HCT116 (cell line): ENCODE results near the gene FBXW8. TPM values are rescaled to one million over a fixed set of nuclear protein-coding genes. Genes with fewer than 3 reads are reported as not detected.

Experiments
- ATAC-seq: fragments of 200-7000 bp; cut with Tn5 transposase; 2 replicates; pipeline ENCODE4 v1.9.1; 2020; ENCODE audit warnings: mild to moderate bottlenecking, moderate library complexity
- BruUV-seq: library from RNA; stranded (reverse); fragments of 400-500 nt; replicated peaks from 2 replicates; lab custom pipeline; 2021; lab: Mats Ljungman, UMichigan
- CTCF ChIA-PET: fragments of 300-600 bp; sonication (Branson Sonifier 250); formaldehyde crosslinking; loops from one replicate; lab custom pipeline; 2021; ENCODE audit warnings: antibody characterized with exemption; lab: Charles Lee
- POLR2A ChIA-PET: fragments of 300-600, 350-600 bp; sonication (Branson Sonifier 250); formaldehyde crosslinking; loops from one replicate; lab custom pipeline; 2021; ENCODE audit warnings: antibody characterized with exemption; lab: Charles Lee
- RAD21 ChIA-PET, 2 experiments: fragments of 300-600 bp; sonication (Branson Sonifier 250); formaldehyde crosslinking; loops; one replicate each; lab custom pipeline; 2023; ENCODE audit warnings: low total read pairs in 2 of 2; ENCODE audit not compliant: uncharacterized antibody in 2 of 2, unreplicated experiment in 2 of 2, low non-redundant PET in 1 of 2; lab: Charles Lee
- DNase-seq: peaks from one replicate; pipeline ENCODE4 v3.0.0-alpha.2; 2010; ENCODE audit warnings: low read depth, low spot score
- H2AFZ ChIP-seq: fragments of 200-600 bp; shearing (Covaris generic), sonication (generic); 2 replicates; pipeline ENCODE4 v1.6.1; 2017; ENCODE audit warnings: low read depth, mixed run types, mixed read lengths, antibody characterized with exemption, low read length; ENCODE audit not compliant: poor library complexity, severe bottlenecking
- H3K27ac ChIP-seq: 2 replicates; pipeline ENCODE4 v1.5.1; 2012; ENCODE audit warnings: low read depth, low read length
- H3K27me3 ChIP-seq: fragments of 200-600 bp; sonication (generic); 2 replicates; pipeline ENCODE4 v1.6.1; 2016; ENCODE audit warnings: mixed run types, low read length, mixed read lengths; ENCODE audit not compliant: insufficient read depth
- H3K36me3 ChIP-seq, 2 experiments: fragments of 200-500 bp in 1 of 2; fragments of 200-600 bp in 1 of 2; sonication (Bioruptor generic) in 1 of 2; sonication (generic) in 1 of 2; 2 replicates each; pipeline versions ENCODE4 v1.5.1 to v1.6.1; 2014 to 2016; ENCODE audit warnings: low read length in 2 of 2, inconsistent platforms in 1 of 2, mixed read lengths in 1 of 2, mixed run types in 1 of 2; ENCODE audit not compliant: insufficient read depth in 2 of 2, control insufficient read depth in 1 of 2
- H3K4me1 ChIP-seq, 2 experiments: fragments of 200-600 bp in 1 of 2; sonication (generic) in 1 of 2; 2 replicates each; pipeline versions ENCODE4 v1.5.1 to v1.6.1; 2012 to 2017; ENCODE audit warnings: low read length in 2 of 2, inconsistent platforms in 1 of 2, mild to moderate bottlenecking in 1 of 2, mixed read lengths in 1 of 2, mixed run types in 1 of 2, moderate library complexity in 1 of 2; ENCODE audit not compliant: insufficient read depth in 2 of 2, control insufficient read depth in 1 of 2
- H3K4me2 ChIP-seq: fragments of 200-600 bp; sonication (generic); 2 replicates; pipeline ENCODE4 v1.6.1; 2017; ENCODE audit warnings: mixed run types, low read length, mixed read lengths
- H3K4me3 ChIP-seq, 2 experiments: fragments of 200-600 bp in 1 of 2; sonication (generic) in 1 of 2; replicated peaks in 1 of 2; 2 replicates each; pipeline ENCODE4 v1.5.1; 2011 to 2016; ENCODE audit warnings: low read length in 2 of 2, control low read depth in 1 of 2, low read depth in 1 of 2, mild to moderate bottlenecking in 1 of 2, mixed read lengths in 1 of 2, mixed run types in 1 of 2
- H3K79me2 ChIP-seq: fragments of 200-600 bp; sonication (generic); 2 replicates; pipeline ENCODE4 v1.6.1; 2017; ENCODE audit warnings: mild to moderate bottlenecking, mixed run types, low read length, moderate library complexity, mixed read lengths; ENCODE audit not compliant: insufficient read depth
- H3K9ac ChIP-seq: fragments of 200-600 bp; sonication (generic); 2 replicates; pipeline ENCODE4 v1.6.1; 2016; ENCODE audit warnings: low read length, mixed read lengths
- H3K9me2 ChIP-seq: fragments of 200-600 bp; sonication (generic), shearing (Covaris generic); 2 replicates; pipeline ENCODE4 v1.6.1; 2017; ENCODE audit warnings: mixed run types, mild to moderate bottlenecking, moderate library complexity; ENCODE audit not compliant: insufficient read depth
- H3K9me3 ChIP-seq, 2 experiments: fragments of 200-500 bp in 1 of 2; fragments of 200-600 bp in 1 of 2; sonication (Bioruptor generic) in 1 of 2; sonication (generic) in 1 of 2; 2 replicates each; pipeline ENCODE4 v1.6.1; 2014 to 2017; ENCODE audit warnings: low read length in 2 of 2, mixed read lengths in 2 of 2, inconsistent platforms in 1 of 2, low read depth in 1 of 2, mild to moderate bottlenecking in 1 of 2, mixed run types in 1 of 2, moderate library complexity in 1 of 2; ENCODE audit not compliant: control insufficient read depth in 1 of 2, insufficient read depth in 1 of 2
- H4K20me1 ChIP-seq: fragments of 200-600 bp; sonication (generic), shearing (Covaris generic); 2 replicates; pipeline ENCODE4 v1.6.1; 2017; ENCODE audit warnings: mixed run types, mild to moderate bottlenecking, moderate library complexity; ENCODE audit not compliant: insufficient read depth
- ATF3 ChIP-seq: IDR thresholded peaks from 2 replicates; pipeline ENCODE4 v1.6.1; 2012
- CBX3 ChIP-seq: IDR thresholded peaks from 2 replicates; pipeline ENCODE4 v1.6.1; 2012; ENCODE audit warnings: low read depth
- EGR1 ChIP-seq: IDR thresholded peaks from 2 replicates; pipeline ENCODE4 v1.6.1; 2012; ENCODE audit warnings: low read depth
- ELF1 ChIP-seq: IDR thresholded peaks from 2 replicates; pipeline ENCODE4 v1.6.1; 2012; ENCODE audit warnings: low read depth, borderline replicate concordance
- EZH2 ChIP-seq: fragments of 200-600 bp; sonication (generic); IDR thresholded peaks from 2 replicates; pipeline ENCODE4 v1.6.1; 2017; ENCODE audit warnings: antibody characterized with exemption, mixed run types
- EZH2phosphoT487 ChIP-seq: fragments of 200-600 bp; IDR thresholded peaks from 2 replicates; pipeline ENCODE4 v1.6.1; 2018; ENCODE audit warnings: antibody characterized with exemption, borderline replicate concordance
- FOSL1 ChIP-seq: IDR thresholded peaks from 2 replicates; pipeline ENCODE4 v1.6.1; 2012; ENCODE audit warnings: low read depth
- JUND ChIP-seq: IDR thresholded peaks from 2 replicates; pipeline ENCODE4 v1.6.1; 2012
- POLR2AphosphoS5 ChIP-seq: IDR thresholded peaks from 2 replicates; pipeline ENCODE4 v1.6.1; 2011; ENCODE audit warnings: mild to moderate bottlenecking, low read depth, low read length, moderate library complexity
- RAD21 ChIP-seq: IDR thresholded peaks from 2 replicates; pipeline ENCODE4 v1.6.1; 2012; ENCODE audit warnings: low read depth, mild to moderate bottlenecking
- SIN3A ChIP-seq: IDR thresholded peaks from 2 replicates; pipeline ENCODE4 v1.6.1; 2012; ENCODE audit warnings: low read depth
- SP1 ChIP-seq: IDR thresholded peaks from 2 replicates; pipeline ENCODE4 v1.6.1; 2012; ENCODE audit warnings: low read depth
- SRF ChIP-seq: IDR thresholded peaks from 2 replicates; pipeline ENCODE4 v1.6.1; 2012; ENCODE audit warnings: low read depth
- TCF7L2 ChIP-seq: IDR thresholded peaks from 2 replicates; pipeline ENCODE4 v1.7.0; 2011; ENCODE audit warnings: borderline replicate concordance, inconsistent platforms; ENCODE audit not compliant: insufficient read depth, insufficient read length; ENCODE audit errors: extremely low read depth
- ZFX ChIP-seq: fragments of 450-650 bp; IDR thresholded peaks from 2 replicates; pipeline ENCODE4 v1.6.1; 2017
- ZNF274 ChIP-seq: fragments of 200-500 bp; sonication (Bioruptor generic); IDR thresholded peaks from 2 replicates; pipeline ENCODE4 v1.6.1; 2014; ENCODE audit warnings: mild to moderate bottlenecking, low read depth, low read length, inconsistent platforms
- intact Hi-C: fragments of 100-400 bp; cut with micrococcal nuclease; formaldehyde crosslinking; loops from 2 replicates; pipeline ENCODE4 v1.10.0; 2022
- total RNA-seq: library from RNA; stranded (reverse); gene quantifications from one replicate; pipeline ENCODE4 v1.2.1, GENCODE V29; 2021; ENCODE audit not compliant: unreplicated experiment
- TF ChIP-seq, protein P1 (sequence below): IDR thresholded peaks from 2 replicates; pipeline ENCODE4 v1.6.1; 2012
- TF ChIP-seq, protein P2 (sequence below): IDR thresholded peaks from 2 replicates; pipeline ENCODE4 v1.6.1; 2011; ENCODE audit warnings: mild to moderate bottlenecking, low read length, moderate library complexity; ENCODE audit not compliant: insufficient replicate concordance; ENCODE audit errors: extremely low read depth
- TF ChIP-seq, protein P3 (sequence below), 3 experiments: fragments of 200-600 bp in 1 of 3; sonication (generic) in 1 of 3; IDR thresholded peaks in 2 of 3; conservative IDR thresholded peaks in 1 of 3; 2 replicates each; pipeline ENCODE4 v1.5.1; 2012 to 2017; ENCODE audit warnings: low read depth in 2 of 3, low read length in 2 of 3, antibody characterized with exemption in 1 of 3, borderline replicate concordance in 1 of 3, control low read depth in 1 of 3, mild to moderate bottlenecking in 1 of 3, mixed read lengths in 1 of 3, mixed run types in 1 of 3, moderate library complexity in 1 of 3; ENCODE audit not compliant: insufficient read depth in 1 of 3

FBXW8 gene
- total RNA-seq, 1 experiment from 2014 or later = 14.6 TPM

DNA sequence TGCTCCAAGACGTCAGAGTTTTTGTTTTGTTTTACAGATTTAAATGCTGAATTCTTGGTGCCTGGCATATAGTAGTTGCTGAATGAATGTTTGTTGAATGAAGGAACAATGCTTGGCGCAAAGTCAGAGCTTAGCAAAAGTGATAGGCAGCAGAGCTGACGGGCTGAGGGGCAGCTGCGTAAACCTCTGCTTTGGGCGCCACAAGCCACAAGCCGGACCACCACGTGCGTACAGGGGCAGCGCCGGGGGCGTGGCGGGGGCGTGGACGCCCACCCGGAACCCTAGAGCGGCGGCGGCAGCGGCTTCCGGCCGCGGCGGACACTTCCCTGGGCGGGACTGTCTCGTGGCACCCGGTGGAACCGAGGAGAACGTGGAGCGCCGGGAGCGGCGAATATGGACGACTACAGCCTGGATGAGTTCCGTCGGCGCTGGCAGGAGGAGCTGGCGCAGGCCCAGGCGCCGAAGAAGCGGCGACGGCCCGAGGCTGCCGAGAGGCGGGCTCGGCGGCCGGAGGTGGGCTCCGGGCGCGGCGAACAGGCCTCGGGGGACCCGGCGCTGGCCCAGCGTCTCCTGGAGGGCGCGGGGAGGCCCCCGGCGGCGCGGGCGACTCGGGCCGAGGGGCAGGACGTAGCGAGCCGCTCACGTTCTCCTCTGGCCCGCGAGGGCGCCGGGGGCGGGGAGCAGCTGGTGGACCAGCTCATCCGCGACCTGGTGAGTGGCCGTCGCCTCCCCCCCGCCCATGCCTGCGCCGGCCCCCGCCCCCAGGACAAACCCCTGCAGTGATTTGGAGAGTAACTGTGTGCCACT is at the start of gene FBXW8 (continued):
- TF ChIP-seq, protein P1, sequence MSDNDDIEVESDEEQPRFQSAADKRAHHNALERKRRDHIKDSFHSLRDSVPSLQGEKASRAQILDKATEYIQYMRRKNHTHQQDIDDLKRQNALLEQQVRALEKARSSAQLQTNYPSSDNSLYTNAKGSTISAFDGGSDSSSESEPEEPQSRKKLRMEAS = peak; percentile 99
- TF ChIP-seq EGR1 (peak; percentile 92), EZH2phosphoT487 (no peak), POLR2AphosphoS5 (peak; percentile 76), SRF (no peak), TCF7L2 (peak; percentile 17), FOSL1 (no peak)

GRCh38 chr12:116861320-116861719 is 49.4 kb upstream of the FBXW8 start:
- TF ChIP-seq SRF (no peak), EZH2 (no peak), ZFX (no peak), SP1 (no peak), EZH2phosphoT487 (no peak), POLR2AphosphoS5 (no peak), ZNF274 (no peak), ATF3 (no peak), FOSL1 (no peak), SIN3A (no peak), EGR1 (no peak), TCF7L2 (no peak), JUND (no peak), RAD21 (no peak), CBX3 (no peak), ELF1 (no peak)
- TF ChIP-seq, protein P2, sequence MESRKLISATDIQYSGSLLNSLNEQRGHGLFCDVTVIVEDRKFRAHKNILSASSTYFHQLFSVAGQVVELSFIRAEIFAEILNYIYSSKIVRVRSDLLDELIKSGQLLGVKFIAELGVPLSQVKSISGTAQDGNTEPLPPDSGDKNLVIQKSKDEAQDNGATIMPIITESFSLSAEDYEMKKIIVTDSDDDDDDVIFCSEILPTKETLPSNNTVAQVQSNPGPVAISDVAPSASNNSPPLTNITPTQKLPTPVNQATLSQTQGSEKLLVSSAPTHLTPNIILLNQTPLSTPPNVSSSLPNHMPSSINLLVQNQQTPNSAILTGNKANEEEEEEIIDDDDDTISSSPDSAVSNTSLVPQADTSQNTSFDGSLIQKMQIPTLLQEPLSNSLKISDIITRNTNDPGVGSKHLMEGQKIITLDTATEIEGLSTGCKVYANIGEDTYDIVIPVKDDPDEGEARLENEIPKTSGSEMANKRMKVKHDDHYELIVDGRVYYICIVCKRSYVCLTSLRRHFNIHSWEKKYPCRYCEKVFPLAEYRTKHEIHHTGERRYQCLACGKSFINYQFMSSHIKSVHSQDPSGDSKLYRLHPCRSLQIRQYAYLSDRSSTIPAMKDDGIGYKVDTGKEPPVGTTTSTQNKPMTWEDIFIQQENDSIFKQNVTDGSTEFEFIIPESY = no peak
- TF ChIP-seq, protein P1 = no peak
- TF ChIP-seq, protein P3, sequence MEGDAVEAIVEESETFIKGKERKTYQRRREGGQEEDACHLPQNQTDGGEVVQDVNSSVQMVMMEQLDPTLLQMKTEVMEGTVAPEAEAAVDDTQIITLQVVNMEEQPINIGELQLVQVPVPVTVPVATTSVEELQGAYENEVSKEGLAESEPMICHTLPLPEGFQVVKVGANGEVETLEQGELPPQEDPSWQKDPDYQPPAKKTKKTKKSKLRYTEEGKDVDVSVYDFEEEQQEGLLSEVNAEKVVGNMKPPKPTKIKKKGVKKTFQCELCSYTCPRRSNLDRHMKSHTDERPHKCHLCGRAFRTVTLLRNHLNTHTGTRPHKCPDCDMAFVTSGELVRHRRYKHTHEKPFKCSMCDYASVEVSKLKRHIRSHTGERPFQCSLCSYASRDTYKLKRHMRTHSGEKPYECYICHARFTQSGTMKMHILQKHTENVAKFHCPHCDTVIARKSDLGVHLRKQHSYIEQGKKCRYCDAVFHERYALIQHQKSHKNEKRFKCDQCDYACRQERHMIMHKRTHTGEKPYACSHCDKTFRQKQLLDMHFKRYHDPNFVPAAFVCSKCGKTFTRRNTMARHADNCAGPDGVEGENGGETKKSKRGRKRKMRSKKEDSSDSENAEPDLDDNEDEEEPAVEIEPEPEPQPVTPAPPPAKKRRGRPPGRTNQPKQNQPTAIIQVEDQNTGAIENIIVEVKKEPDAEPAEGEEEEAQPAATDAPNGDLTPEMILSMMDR (IDR thresholded peaks at IDR 0.05 in 2 of 3, conservative IDR thresholded peaks at IDR 0.05 in 1 of 3; ENCODE audit: borderline replicate concordance in 1 of 3, insufficient read depth in 1 of 3, low read depth in 2 of 3, low read length in 2 of 3) = no peak
- ChIA-PET CTCF (interaction anchor here (0.6 kb wide), 1 partner anchor 16 kb away, joined by 3 read pairs; no protein-coding TSS in a partner anchor), RAD21 (no interaction called here), POLR2A (no interaction called here)
- Histone ChIP-seq H3K27ac (no peak overlapping the region), H3K36me3 (no peaks in the 10 kb centered on the region), H4K20me1 (no peaks in the 10 kb centered on the region), H3K79me2 (no peaks in the 10 kb centered on the region), H3K4me2 (no peak overlapping the region), H3K9me3 (no peaks in the 10 kb centered on the region), H3K27me3 (no peaks in the 10 kb centered on the region), H3K9ac (no peak overlapping the region), H3K4me3 (no peak overlapping the region), H3K4me1 (peaks cover 13 to 22% of the 10 kb centered on the region in 2 experiments), H2AFZ (no peak overlapping the region), H3K9me2 (no peaks in the 10 kb centered on the region)
- DNase-seq (no peak), ATAC-seq (no peak)
- BruUV-seq = no TSS peak
- intact Hi-C loops = no loop called here
